Mesendoderm (in vitro differentiated cells): Measurements from ENCODE around the gene ZNF157.

Experiments used
- DNase-seq: peaks from one replicate; pipeline ENCODE4 v3.0.0; 2013
- H2AK5ac ChIP-seq: 2 replicates; pipeline ENCODE4 v1.6.1; 2013; ENCODE audit warnings: low read length, inconsistent platforms
- H2BK120ac ChIP-seq: 2 replicates; pipeline ENCODE4 v1.6.1; 2013; ENCODE audit warnings: low read depth, mild to moderate bottlenecking, low read length, moderate library complexity, mixed read lengths
- H2BK15ac ChIP-seq: replicated peaks from 2 replicates; pipeline ENCODE4 v1.6.1; 2013; ENCODE audit warnings: low read depth, mild to moderate bottlenecking, moderate library complexity
- H2BK5ac ChIP-seq: 2 replicates; pipeline ENCODE4 v1.6.1; 2013; ENCODE audit warnings: low read length, inconsistent platforms
- H3K18ac ChIP-seq: 2 replicates; pipeline ENCODE4 v1.6.1; 2013; ENCODE audit warnings: mild to moderate bottlenecking, low read length, mixed read lengths
- H3K23ac ChIP-seq: one replicate; pipeline ENCODE4 v1.6.1; 2013; ENCODE audit warnings: low read length
- H3K27ac ChIP-seq: 2 replicates; pipeline ENCODE4 v1.5.1; 2013; ENCODE audit warnings: low read depth, mild to moderate bottlenecking, inconsistent platforms, low read length, moderate library complexity
- H3K27me3 ChIP-seq: 2 replicates; pipeline ENCODE4 v1.6.1; 2013; ENCODE audit warnings: low read length, control low read depth, mild to moderate bottlenecking, inconsistent platforms; ENCODE audit not compliant: insufficient read depth, poor library complexity
- H3K36me3 ChIP-seq: 2 replicates; pipeline ENCODE4 v1.6.1; 2013; ENCODE audit warnings: low read length, inconsistent platforms; ENCODE audit not compliant: control insufficient read depth, insufficient read depth
- H3K4ac ChIP-seq: one replicate; pipeline ENCODE4 v1.6.1; 2013; ENCODE audit warnings: low read depth, mild to moderate bottlenecking, low read length, moderate library complexity
- H3K4me1 ChIP-seq: 2 replicates; pipeline ENCODE4 v1.6.1; 2013; ENCODE audit warnings: low read depth, low read length, inconsistent platforms; ENCODE audit not compliant: control insufficient read depth
- H3K4me2 ChIP-seq: 2 replicates; pipeline ENCODE4 v1.6.1; 2013; ENCODE audit warnings: low read length
- H3K4me3 ChIP-seq: 2 replicates; pipeline ENCODE4 v1.5.1; 2013; ENCODE audit warnings: mild to moderate bottlenecking, low read length
- H3K56ac ChIP-seq: one replicate; pipeline ENCODE4 v1.6.1; 2013; ENCODE audit warnings: low read length
- H3K79me1 ChIP-seq: 2 replicates; pipeline ENCODE4 v1.6.1; 2013; ENCODE audit warnings: low read length, inconsistent platforms
- H3K79me2 ChIP-seq: 2 replicates; pipeline ENCODE4 v1.6.1; 2013; ENCODE audit warnings: mild to moderate bottlenecking, low read length; ENCODE audit not compliant: control insufficient read depth, insufficient read depth
- H3K9ac ChIP-seq: 2 replicates; pipeline ENCODE4 v1.6.1; 2013; ENCODE audit warnings: low read length, inconsistent platforms
- H4K5ac ChIP-seq: one replicate; pipeline ENCODE4 v1.6.1; 2013; ENCODE audit warnings: low read length
- H4K8ac ChIP-seq: one replicate; pipeline ENCODE4 v1.6.1; 2013; ENCODE audit warnings: low read depth, mild to moderate bottlenecking, control low read depth, low read length, moderate library complexity
- WGBS: extraction: QIAGEN DNeasy Blood & Tissue Kit; methylation state at CpG from one replicate; pipeline ENCODE4 v1.1.7; 2013; ENCODE audit warnings: low lambda C conversion rate, missing lambda C conversion rate; ENCODE audit not compliant: insufficient coverage; ENCODE audit errors: extremely low coverage; 5-methylcytosine and 5-hydroxymethylcytosine counted together

Gene ZNF157

GRCh38 chrX:47420962-47421361, 50.6 kb downstream of the ZNF157 start:
- H3K4me1 ChIP-seq: no peaks in the 10 kb centered on the region
- no peak overlapping the region for H3K56ac ChIP-seq
- no peak overlapping the region for H3K4me2 ChIP-seq
- H2BK120ac ChIP-seq: no peak overlapping the region
- H3K79me1 ChIP-seq: no peaks in the 10 kb centered on the region
- DNase-seq: peak; percentile 0
- H4K5ac ChIP-seq: no peak overlapping the region
- no peaks in the 10 kb centered on the region for H3K79me2 ChIP-seq
- no peak overlapping the region for H3K23ac ChIP-seq
- H2AK5ac ChIP-seq: no peak overlapping the region
- WGBS: no CpG with 5 or more reads among the region's 5 CpGs
- no peak overlapping the region for H3K27ac ChIP-seq
- no peak overlapping the region for H3K18ac ChIP-seq
- H2BK5ac ChIP-seq: no peak overlapping the region
- no peak overlapping the region for H4K8ac ChIP-seq
- H2BK15ac ChIP-seq: no peak overlapping the region
- H3K9ac ChIP-seq: no peak overlapping the region
- no peak overlapping the region for H3K4ac ChIP-seq
- H3K36me3 ChIP-seq: no peaks in the 10 kb centered on the region
- H3K4me3 ChIP-seq: no peak overlapping the region
- H3K27me3 ChIP-seq: no peaks in the 10 kb centered on the region

DNA sequence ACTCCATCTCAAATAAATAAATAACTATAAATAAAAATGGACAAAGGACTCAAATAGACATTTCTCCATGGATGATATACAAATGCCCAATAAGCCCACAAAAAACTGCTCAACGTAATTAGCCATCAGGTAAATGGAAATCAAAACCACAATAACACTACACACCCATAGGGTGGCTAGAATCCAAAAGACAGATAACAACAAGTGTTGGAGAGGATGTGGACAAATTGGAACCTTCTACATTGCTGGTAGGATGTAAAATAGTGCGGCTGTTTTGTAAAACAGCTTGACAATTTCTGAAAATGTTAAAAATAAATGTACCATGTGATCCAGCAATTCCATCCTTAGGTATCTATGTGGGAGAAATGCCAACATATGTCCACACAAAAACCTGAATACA, 52.1 kb downstream of the ZNF157 start:
- Histone ChIP-seq H3K23ac (no peak overlapping the region), H3K79me1 (no peaks in the 10 kb centered on the region), H4K5ac (no peak overlapping the region), H3K18ac (no peak overlapping the region), H2BK5ac (no peak overlapping the region), H3K27ac (no peak overlapping the region), H2BK120ac (no peak overlapping the region), H3K79me2 (no peaks in the 10 kb centered on the region), H3K56ac (no peak overlapping the region), H3K4me1 (no peaks in the 10 kb centered on the region), H3K27me3 (no peaks in the 10 kb centered on the region), H3K4me3 (no peak overlapping the region), H4K8ac (no peak overlapping the region), H3K4me2 (no peak overlapping the region), H3K9ac (no peak overlapping the region), H3K36me3 (no peaks in the 10 kb centered on the region), H2BK15ac (no peak overlapping the region), H3K4ac (no peak overlapping the region), H2AK5ac (no peak overlapping the region)
- no peak for DNase-seq
- no CpG with 5 or more reads among the region's 2 CpGs for WGBS

DNA sequence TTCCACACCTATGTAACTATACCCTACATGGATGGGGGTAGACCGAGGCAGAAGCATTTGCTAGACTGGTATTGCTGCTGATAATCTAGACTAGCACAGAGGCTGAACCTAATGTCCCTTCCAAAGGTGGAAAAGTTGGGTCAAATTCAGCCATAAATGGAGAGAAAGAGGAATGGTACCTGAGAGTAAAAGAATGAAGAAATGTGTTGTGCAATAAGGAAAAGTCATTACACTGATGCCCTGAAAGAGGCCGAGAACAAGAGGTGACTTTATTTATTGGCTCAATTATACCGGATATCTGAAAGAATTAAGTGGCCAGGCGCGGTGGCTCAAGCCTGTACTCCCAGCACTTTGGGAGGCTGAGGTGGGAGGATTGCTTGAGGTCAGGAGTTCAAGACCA, 60.5 kb downstream of the ZNF157 start:
- Histone ChIP-seq H3K4ac (no peak overlapping the region), H3K9ac (no peak overlapping the region), H3K23ac (no peak overlapping the region), H3K4me1 (no peaks in the 10 kb centered on the region), H2AK5ac (no peak overlapping the region), H3K27ac (no peak overlapping the region), H3K27me3 (no peaks in the 10 kb centered on the region), H3K18ac (no peak overlapping the region), H2BK15ac (no peak overlapping the region), H3K56ac (no peak overlapping the region), H3K4me3 (no peak overlapping the region), H4K8ac (no peak overlapping the region), H4K5ac (no peak overlapping the region), H2BK120ac (no peak overlapping the region), H3K79me2 (no peaks in the 10 kb centered on the region), H3K36me3 (no peaks in the 10 kb centered on the region), H3K79me1 (no peaks in the 10 kb centered on the region), H3K4me2 (no peak overlapping the region), H2BK5ac (no peak overlapping the region)
- no CpG with 5 or more reads among the region's 5 CpGs for WGBS
- DNase-seq: no peak

GRCh38 chrX:47446431-47446830, 76.1 kb downstream of the ZNF157 start:
- H3K27me3 ChIP-seq: no peaks in the 10 kb centered on the region
- DNase-seq: peak; percentile 73
- no peak overlapping the region for H3K18ac ChIP-seq
- no peak overlapping the region for H3K4me3 ChIP-seq
- H3K56ac ChIP-seq: no peak overlapping the region
- no peaks in the 10 kb centered on the region for H3K79me2 ChIP-seq
- no CpG with 5 or more reads among the region's 2 CpGs for WGBS
- H2AK5ac ChIP-seq: no peak overlapping the region
- no peaks in the 10 kb centered on the region for H3K79me1 ChIP-seq
- H4K8ac ChIP-seq: no peak overlapping the region
- H2BK120ac ChIP-seq: no peak overlapping the region
- H2BK15ac ChIP-seq: no peak overlapping the region
- H3K36me3 ChIP-seq: peaks cover 2% of the 10 kb centered on the region
- no peak overlapping the region for H2BK5ac ChIP-seq
- H3K4ac ChIP-seq: no peak overlapping the region
- H3K23ac ChIP-seq: no peak overlapping the region
- no peaks in the 10 kb centered on the region for H3K4me1 ChIP-seq
- no peak overlapping the region for H3K9ac ChIP-seq
- no peak overlapping the region for H3K4me2 ChIP-seq
- H3K27ac ChIP-seq: no peak overlapping the region
- H4K5ac ChIP-seq: no peak overlapping the region

DNA sequence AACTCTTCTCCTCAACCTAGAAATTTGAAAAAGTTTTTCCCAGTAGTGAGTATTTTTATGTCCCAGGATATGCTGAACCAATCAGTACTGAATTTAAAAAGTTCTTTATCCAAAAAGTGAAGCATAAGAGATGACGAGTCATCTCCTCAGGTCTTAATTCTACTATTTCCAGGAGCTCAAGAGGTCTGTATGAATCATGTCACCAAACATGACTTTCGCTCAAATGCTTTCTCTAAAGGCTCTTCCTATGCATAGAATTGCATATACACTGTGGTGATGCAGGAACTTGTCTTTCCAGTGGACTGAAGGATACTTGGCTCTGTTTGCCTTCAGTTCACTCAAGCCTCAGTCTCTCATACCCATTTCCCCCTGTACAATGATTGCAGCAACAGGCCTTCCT, 76.6 kb downstream of the ZNF157 start:
- no peak overlapping the region for H2BK15ac ChIP-seq
- no CpG with 5 or more reads among the region's 2 CpGs for WGBS
- peaks cover 2% of the 10 kb centered on the region for H3K36me3 ChIP-seq
- no peak overlapping the region for H4K8ac ChIP-seq
- H3K4me3 ChIP-seq: no peak overlapping the region
- no peak overlapping the region for H3K23ac ChIP-seq
- H3K9ac ChIP-seq: no peak overlapping the region
- H3K27me3 ChIP-seq: no peaks in the 10 kb centered on the region
- no peak for DNase-seq
- H4K5ac ChIP-seq: no peak overlapping the region
- no peaks in the 10 kb centered on the region for H3K79me1 ChIP-seq
- no peak overlapping the region for H3K56ac ChIP-seq
- no peaks in the 10 kb centered on the region for H3K4me1 ChIP-seq
- no peak overlapping the region for H3K4me2 ChIP-seq
- no peak overlapping the region for H2BK120ac ChIP-seq
- no peak overlapping the region for H3K4ac ChIP-seq
- H3K18ac ChIP-seq: no peak overlapping the region
- no peak overlapping the region for H2BK5ac ChIP-seq
- H3K27ac ChIP-seq: no peak overlapping the region
- H3K79me2 ChIP-seq: no peaks in the 10 kb centered on the region
- H2AK5ac ChIP-seq: no peak overlapping the region

DNA sequence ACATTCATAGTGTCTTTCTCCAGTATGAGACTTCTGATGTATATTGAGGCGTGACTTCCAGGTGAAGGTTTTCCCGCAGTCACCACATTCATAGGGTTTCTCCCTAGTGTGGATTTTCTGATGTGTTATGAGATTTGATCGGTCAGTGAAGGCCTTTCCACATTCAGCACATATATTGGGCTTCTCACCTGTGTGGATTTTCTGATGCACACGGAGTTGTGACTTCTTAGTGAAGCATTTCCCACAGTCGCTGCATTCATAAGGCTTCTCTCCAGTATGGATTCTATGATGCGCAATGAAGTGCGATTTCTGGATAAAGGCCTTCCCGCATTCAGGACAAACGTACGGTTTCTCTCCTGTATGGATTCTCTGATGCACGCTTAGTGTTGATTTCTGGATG, 77.2 kb downstream of the ZNF157 start:
- no peak overlapping the region for H3K23ac ChIP-seq
- no peak overlapping the region for H4K8ac ChIP-seq
- no peaks in the 10 kb centered on the region for H3K79me1 ChIP-seq
- no peaks in the 10 kb centered on the region for H3K79me2 ChIP-seq
- no peak overlapping the region for H2BK5ac ChIP-seq
- H2BK15ac ChIP-seq: no peak overlapping the region
- H2BK120ac ChIP-seq: no peak overlapping the region
- DNase-seq: no peak
- H2AK5ac ChIP-seq: no peak overlapping the region
- H3K4ac ChIP-seq: no peak overlapping the region
- no peak overlapping the region for H3K4me3 ChIP-seq
- H3K27ac ChIP-seq: no peak overlapping the region
- H3K56ac ChIP-seq: no peak overlapping the region
- no peak overlapping the region for H3K4me2 ChIP-seq
- no peaks in the 10 kb centered on the region for H3K27me3 ChIP-seq
- H3K18ac ChIP-seq: no peak overlapping the region
- no peak overlapping the region for H3K9ac ChIP-seq
- H3K4me1 ChIP-seq: no peaks in the 10 kb centered on the region
- WGBS: no CpG with 5 or more reads among the region's 11 CpGs
- H4K5ac ChIP-seq: no peak overlapping the region
- H3K36me3 ChIP-seq: peaks cover 2% of the 10 kb centered on the region
